Ishikawa (cell line): ENCODE measurements around the gene TAS2R43.
"Not testable (repeated sequence)": the region's sequence is repeated elsewhere in the genome, so short reads cannot be mapped to it uniquely, and the experiment has no call there.

Experiments used
- CEBPB ChIP-seq: IDR thresholded peaks from 2 replicates; pipeline ENCODE4 v1.6.1; 2012
- CREB1 ChIP-seq: IDR thresholded peaks from 2 replicates; pipeline ENCODE4 v1.6.1; 2012; ENCODE audit warnings: low read depth
- EGR1 ChIP-seq: IDR thresholded peaks from 2 replicates; pipeline ENCODE4 v1.6.1; 2012
- EP300 ChIP-seq: IDR thresholded peaks from 2 replicates; pipeline ENCODE4 v1.6.1; 2012; ENCODE audit warnings: borderline replicate concordance
- FOXM1 ChIP-seq: IDR thresholded peaks from 2 replicates; pipeline ENCODE4 v1.6.1; 2012; ENCODE audit warnings: low read depth, borderline replicate concordance
- NFIC ChIP-seq: IDR thresholded peaks from 2 replicates; pipeline ENCODE4 v1.6.1; 2012
- RAD21 ChIP-seq: IDR thresholded peaks from 2 replicates; pipeline ENCODE4 v1.6.1; 2012; ENCODE audit warnings: low read depth
- REST ChIP-seq: IDR thresholded peaks from 2 replicates; pipeline ENCODE4 v1.6.1; 2012; ENCODE audit warnings: low read depth, mild to moderate bottlenecking
- TAF1 ChIP-seq: IDR thresholded peaks from 2 replicates; pipeline ENCODE4 v1.6.1; 2012; ENCODE audit warnings: low read depth, mild to moderate bottlenecking
- TCF12 ChIP-seq: IDR thresholded peaks from 2 replicates; pipeline ENCODE4 v1.6.1; 2012; ENCODE audit warnings: low read depth
- TEAD4 ChIP-seq: IDR thresholded peaks from 2 replicates; pipeline ENCODE4 v1.6.1; 2012
- USF1 ChIP-seq: IDR thresholded peaks from 2 replicates; pipeline ENCODE4 v1.6.1; 2012
- YY1 ChIP-seq: IDR thresholded peaks from 2 replicates; pipeline ENCODE4 v1.6.1; 2012; ENCODE audit warnings: low read depth
- ZBTB7A ChIP-seq: IDR thresholded peaks from 2 replicates; pipeline ENCODE4 v1.6.1; 2012; ENCODE audit warnings: low read depth
- TF ChIP-seq, protein P1 (sequence below): IDR thresholded peaks from 2 replicates; pipeline ENCODE4 v1.6.1; 2012

TAS2R43 gene

GRCh38 chr12:11069854-11070365 lies 22.2 kb downstream of the TAS2R43 start:
- TF ChIP-seq EGR1 (no peak), REST (no peak), CREB1 (no peak), FOXM1 (no peak), TEAD4 (no peak), ZBTB7A (no peak), TCF12 (no peak), EP300 (no peak), TAF1 (no peak), NFIC (no peak), CEBPB (no peak), USF1 (no peak), YY1 (no peak), RAD21 (no peak)
- TF ChIP-seq, protein P1, sequence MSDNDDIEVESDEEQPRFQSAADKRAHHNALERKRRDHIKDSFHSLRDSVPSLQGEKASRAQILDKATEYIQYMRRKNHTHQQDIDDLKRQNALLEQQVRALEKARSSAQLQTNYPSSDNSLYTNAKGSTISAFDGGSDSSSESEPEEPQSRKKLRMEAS = no peak

DNA sequence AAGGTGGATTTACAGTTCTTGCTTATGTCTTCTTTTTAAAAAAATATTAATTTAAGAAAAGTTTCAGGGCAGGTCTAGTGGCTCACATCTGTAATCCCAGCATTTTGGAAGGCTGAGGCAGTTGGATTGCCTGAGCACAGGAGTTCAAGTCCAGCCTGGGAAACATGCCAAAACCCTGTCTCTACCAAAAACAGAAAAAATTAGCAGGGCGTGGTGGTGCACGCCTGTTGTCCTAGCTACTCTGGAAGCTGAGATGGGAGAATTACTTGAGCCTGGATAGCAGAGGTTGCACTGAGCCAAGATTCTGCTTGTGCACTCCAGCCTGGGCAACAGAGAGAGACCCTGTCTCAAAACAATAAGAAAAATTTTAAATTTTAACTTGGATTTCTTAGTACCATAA lies 24.6 kb downstream of the TAS2R43 start:
- TF ChIP-seq TAF1 = no peak
- peak; percentile 35; the same call in 1 of the 2 replicates for TF ChIP-seq NFIC
- TF ChIP-seq, protein P1 = no peak

DNA sequence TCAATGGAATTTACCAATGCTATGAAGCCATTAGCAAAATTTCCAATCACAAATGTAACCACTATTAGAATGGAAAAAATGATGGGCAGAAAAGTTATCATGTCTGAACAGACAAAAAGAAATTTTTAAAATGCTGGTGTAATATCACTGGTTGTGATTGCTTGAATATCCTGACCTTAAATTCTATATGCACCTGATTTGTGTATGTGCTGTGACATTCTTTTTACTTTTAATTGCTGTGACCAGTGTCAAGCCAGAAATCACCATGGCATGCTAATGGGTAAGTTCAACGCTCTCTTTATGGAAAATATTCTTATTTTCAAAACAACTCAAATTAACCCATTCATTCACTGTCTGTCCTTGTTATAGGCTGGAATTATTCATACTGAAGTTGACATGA lies 29.9 kb downstream of the TAS2R43 start, which contains the start of gene TAS2R46:
Gene TAS2R46, minus strand, starts transcription at position 101 of the 400 bp plus-strand sequence. Its CDS starts 0 bp downstream, at position 101.
- not testable (repeated sequence) for TF ChIP-seq ZBTB7A, TEAD4, FOXM1

- TF ChIP-seq TEAD4 (no peak), RAD21 (no peak), TCF12 (no peak), YY1 (no peak)
Measured at GRCh38 chr12:11059784-11060183, 32.3 kb downstream of the TAS2R43 start.

DNA sequence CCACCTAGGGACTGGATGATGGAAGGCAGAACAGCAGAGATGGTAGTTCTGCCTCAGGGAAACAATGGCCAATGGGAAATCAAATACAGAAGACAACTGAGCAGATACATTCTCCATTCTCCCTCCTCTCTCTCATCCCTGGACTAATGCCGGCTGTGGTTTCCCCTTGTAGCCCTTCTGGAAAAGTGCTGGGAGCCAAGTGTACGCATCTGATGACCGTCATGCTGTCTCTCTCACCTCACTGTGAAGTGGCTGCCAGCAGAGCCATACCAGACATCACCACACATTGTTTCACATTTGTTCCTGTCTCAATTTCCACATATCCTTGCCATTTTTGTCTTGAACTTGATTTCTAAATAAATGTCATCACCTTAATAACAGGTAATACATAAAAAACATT lies 33.1 kb downstream of the TAS2R43 start:
- TF ChIP-seq, protein P1 = no peak
- no peak for TF ChIP-seq USF1
- TF ChIP-seq NFIC = no peak
- TF ChIP-seq EP300 = no peak

- TF ChIP-seq FOXM1 (no peak), ZBTB7A (no peak), USF1 (no peak), REST (no peak), CEBPB (no peak), RAD21 (no peak)
Measured at GRCh38 chr12:11055306-11055705, 36.8 kb downstream of the TAS2R43 start.

- TF ChIP-seq REST = peak; percentile 58; the same call in 1 of the 2 replicates
Measured at GRCh38 chr12:11041366-11041765, 50.7 kb downstream of the TAS2R43 start.
